ENCODE measurements around the gene HOXB9.

HOXB9 gene

GRCh38 chr17:48599354-48599753, 26.8 kb downstream of the HOXB9 start:
- no peaks in the 10 kb centered on the region for H3F3A ChIP-seq (ENCODE audit: insufficient read depth)
- no peaks in the 10 kb centered on the region for H3K27me3 ChIP-seq (ENCODE audit: low read length)
- no peak overlapping the region for H3K4me2 ChIP-seq (ENCODE audit: low read depth, low read length, poor library complexity, severe bottlenecking)
- H3K9ac ChIP-seq (ENCODE audit: low read length) = no peak overlapping the region
- no peaks in the 10 kb centered on the region for H3K79me2 ChIP-seq (ENCODE audit: insufficient read depth, low read length)
- no peaks in the 10 kb centered on the region for H3K9me2 ChIP-seq (replicated peaks; ENCODE audit: insufficient read depth, low read length)
- no peaks in the 10 kb centered on the region for H3K9me3 ChIP-seq (ENCODE audit: insufficient read depth, low read length)
- no peak for TF ChIP-seq EZH2phosphoT487 (conservative IDR thresholded peaks at IDR 0.05; ENCODE audit: low read length)
- TF ChIP-seq CTCF (IDR thresholded peaks at IDR 0.05; ENCODE audit: insufficient read depth, low read length, poor library complexity, severe bottlenecking) = no peak
- no peaks in the 10 kb centered on the region for H3K36me3 ChIP-seq (ENCODE audit: low read length)
- H2AFZ ChIP-seq (ENCODE audit: low read depth, low read length, severe bottlenecking) = no peak overlapping the region
- H4K20me1 ChIP-seq (ENCODE audit: low read depth, low read length) = no peaks in the 10 kb centered on the region
- no peak overlapping the region for H3K27ac ChIP-seq (ENCODE audit: low read depth, low read length)
- H3K4me3 ChIP-seq (ENCODE audit: insufficient read depth, low read length, poor library complexity, severe bottlenecking) = no peak overlapping the region

- Histone ChIP-seq H2AFZ (ENCODE audit: low read depth, low read length, severe bottlenecking) (no peak overlapping the region), H3K9me3 (ENCODE audit: insufficient read depth, low read length) (no peaks in the 10 kb centered on the region), H3K9me2 (replicated peaks; ENCODE audit: insufficient read depth, low read length) (no peaks in the 10 kb centered on the region), H3K36me3 (ENCODE audit: low read length) (no peaks in the 10 kb centered on the region), H4K20me1 (ENCODE audit: low read depth, low read length) (no peaks in the 10 kb centered on the region), H3K79me2 (ENCODE audit: insufficient read depth, low read length) (no peaks in the 10 kb centered on the region), H3K27ac (ENCODE audit: low read depth, low read length) (no peak overlapping the region), H3K9ac (ENCODE audit: low read length) (no peak overlapping the region), H3K4me3 (ENCODE audit: insufficient read depth, low read length, poor library complexity, severe bottlenecking) (no peak overlapping the region), H3F3A (ENCODE audit: insufficient read depth) (no peaks in the 10 kb centered on the region), H3K27me3 (ENCODE audit: low read length) (no peaks in the 10 kb centered on the region), H3K4me2 (ENCODE audit: low read depth, low read length, poor library complexity, severe bottlenecking) (no peak overlapping the region)
- TF ChIP-seq CTCF (IDR thresholded peaks at IDR 0.05; ENCODE audit: insufficient read depth, low read length, poor library complexity, severe bottlenecking) = no peak
- TF ChIP-seq EZH2phosphoT487 (conservative IDR thresholded peaks at IDR 0.05; ENCODE audit: low read length) = no peak
These were observed 27.4 kb downstream of the HOXB9 start for GRCh38 chr17:48598736-48599135.

- H2AFZ ChIP-seq (ENCODE audit: low read depth, low read length, severe bottlenecking) = no peak overlapping the region
These were observed 28.2 kb downstream of the HOXB9 start for GRCh38 chr17:48597778-48598631.

More at GRCh38 chr17:48597778-48598631, 28.2 kb downstream of the HOXB9 start:
- Histone ChIP-seq H3K4me3 (ENCODE audit: insufficient read depth, low read length, poor library complexity, severe bottlenecking) (no peak overlapping the region), H3K36me3 (ENCODE audit: low read length) (no peaks in the 10 kb centered on the region), H4K20me1 (ENCODE audit: low read depth, low read length) (no peaks in the 10 kb centered on the region), H3K9ac (ENCODE audit: low read length) (no peak overlapping the region), H3K4me2 (ENCODE audit: low read depth, low read length, poor library complexity, severe bottlenecking) (no peak overlapping the region), H3K27me3 (ENCODE audit: low read length) (no peaks in the 10 kb centered on the region), H3K9me3 (ENCODE audit: insufficient read depth, low read length) (no peaks in the 10 kb centered on the region), H3K9me2 (replicated peaks; ENCODE audit: insufficient read depth, low read length) (no peaks in the 10 kb centered on the region), H3F3A (ENCODE audit: insufficient read depth) (no peaks in the 10 kb centered on the region), H3K27ac (ENCODE audit: low read depth, low read length) (no peak overlapping the region), H3K79me2 (ENCODE audit: insufficient read depth, low read length) (no peaks in the 10 kb centered on the region)
- TF ChIP-seq EZH2phosphoT487 (conservative IDR thresholded peaks at IDR 0.05; ENCODE audit: low read length) (no peak), CTCF (IDR thresholded peaks at IDR 0.05; ENCODE audit: insufficient read depth, low read length, poor library complexity, severe bottlenecking) (no peak)

Measured in SU-DHL-6 (cell line).